K562 (cell line): ENCODE measurements around the gene DNAH10. TPM values are rescaled to one million over a fixed set of nuclear protein-coding genes. Genes with fewer than 3 reads are reported as not detected.
A peak's percentile ranks its signal among the peaks of the same experiment; 100 is the strongest.
"Not testable (repeated sequence)": the region's sequence is repeated elsewhere in the genome, so short reads cannot be mapped to it uniquely, and the experiment has no call there.

Experiments
- ATAC-seq: fragments of 200-7000 bp; cut with Tn5 transposase; 3 replicates; pipeline ENCODE4 v1.9.1; 2020; ENCODE audit warnings: moderate library complexity
- BruUV-seq: library from RNA; stranded (reverse); fragments of 400-500 nt; replicated peaks from 2 replicates; lab custom pipeline; 2021; lab: Mats Ljungman, UMichigan
- CTCF ChIA-PET: fragments of 300-600 bp; formaldehyde crosslinking; extraction: SDS; loops from one replicate; lab custom pipeline; 2021; ENCODE audit warnings: low intra/inter-chr PET ratio; lab: Yijun Ruan, JAX
- POLR2A ChIA-PET: fragments of 300-600, 350-650 bp; sonication (Branson Sonifier 250); formaldehyde crosslinking; extraction: SDS; loops from one replicate; lab custom pipeline; 2021; ENCODE audit warnings: antibody characterized with exemption, inconsistent platforms; lab: Yijun Ruan, JAX
- DNase-seq, 4 experiments: peaks; one replicate each; pipeline versions ENCODE4 v3.0.0 to v3.0.0-alpha.2; 2011 to 2018; ENCODE audit warnings: low spot score in 3 of 4, mixed read lengths in 3 of 4; ENCODE audit errors: extremely low read depth in 1 of 4
- FAIRE-seq: peaks from 2 replicates; lab custom pipeline; 2011; peaks lifted over from hg19 to GRCh38; lab: Jason Lieb, UNC
- H2AFZ ChIP-seq: 2 replicates; pipeline ENCODE4 v1.6.0; 2011; ENCODE audit warnings: low read depth, low read length, control low read depth, inconsistent platforms
- H3K27ac ChIP-seq: fragments of 200-600 bp; 3 replicates; pipeline ENCODE4 v1.8.0; 2011; ENCODE audit warnings: low read depth, mild to moderate bottlenecking, control low read depth, inconsistent platforms, low read length, moderate library complexity, mixed read lengths; ENCODE audit errors: extremely low read depth
- H3K27me3 ChIP-seq, 2 experiments: fragments of 300-600 bp in 1 of 2; 2 replicates in 1 of 2; 3 replicates in 1 of 2; pipeline versions ENCODE4 v1.6.0 to v1.8.0; 2011; ENCODE audit warnings: inconsistent platforms in 2 of 2, low read length in 2 of 2, mild to moderate bottlenecking in 1 of 2, mixed read lengths in 1 of 2, moderate library complexity in 1 of 2; ENCODE audit not compliant: control insufficient read depth in 2 of 2, insufficient read depth in 2 of 2
- H3K36me3 ChIP-seq: fragments of 300-600 bp; 3 replicates; pipeline ENCODE4 v1.8.0; 2011; ENCODE audit warnings: mild to moderate bottlenecking, low read length, inconsistent platforms; ENCODE audit not compliant: control insufficient read depth, insufficient read depth
- H3K4me1 ChIP-seq, 2 experiments: fragments of 200-600 bp in 1 of 2; replicated peaks in 1 of 2; 2 replicates in 1 of 2; 3 replicates in 1 of 2; pipeline versions ENCODE4 v1.5.1 to v1.8.0; 2011; ENCODE audit warnings: inconsistent platforms in 2 of 2, low read length in 2 of 2, mild to moderate bottlenecking in 1 of 2, mixed read lengths in 1 of 2, moderate library complexity in 1 of 2; ENCODE audit not compliant: control insufficient read depth in 2 of 2, insufficient read depth in 2 of 2
- H3K4me2 ChIP-seq: 2 replicates; pipeline ENCODE4 v1.6.1; 2011; ENCODE audit warnings: low read length, control low read depth, inconsistent platforms, mixed read lengths; ENCODE audit not compliant: insufficient read depth
- H3K4me3 ChIP-seq: fragments of 200-600 bp; sonication (generic), shearing (Covaris generic); 2 replicates; pipeline ENCODE4 v1.5.1; 2016; ENCODE audit warnings: control low read depth, inconsistent platforms
- H3K79me2 ChIP-seq: fragments of 200-600 bp; 3 replicates; pipeline ENCODE4 v1.8.0; 2011; ENCODE audit warnings: low read length, inconsistent platforms; ENCODE audit not compliant: control insufficient read depth, insufficient read depth
- H3K9ac ChIP-seq, 2 experiments: 2 replicates each; pipeline versions ENCODE4 v1.6.0 to v1.6.1; 2011; ENCODE audit warnings: low read depth in 2 of 2, low read length in 2 of 2, control low read depth in 1 of 2, inconsistent platforms in 1 of 2, mild to moderate bottlenecking in 1 of 2, mixed read lengths in 1 of 2; ENCODE audit not compliant: insufficient read depth in 1 of 2
- H3K9me1 ChIP-seq: one replicate; pipeline ENCODE4 v1.6.0; 2011; ENCODE audit warnings: inconsistent platforms, mild to moderate bottlenecking, low read length, moderate library complexity; ENCODE audit not compliant: control insufficient read depth, insufficient read depth
- H3K9me3 ChIP-seq: replicated peaks from 2 replicates; pipeline ENCODE4 v1.5.1; 2011; ENCODE audit warnings: low read depth, low read length, inconsistent platforms; ENCODE audit not compliant: control insufficient read depth, insufficient read depth
- H4K20me1 ChIP-seq: replicated peaks from 2 replicates; pipeline ENCODE4 v1.6.1; 2011; ENCODE audit warnings: low read length, inconsistent platforms, mixed read lengths; ENCODE audit not compliant: control insufficient read depth, insufficient read depth
- BCOR ChIP-seq: fragments of 450-650 bp; IDR thresholded peaks from 2 replicates; pipeline ENCODE4 v1.6.1; 2016
- ESRRB ChIP-seq: fragments of 250-450 bp; sonication (Bioruptor Pico); IDR thresholded peaks from 2 replicates; pipeline ENCODE4 v1.5.0; 2020; ENCODE audit warnings: mild to moderate bottlenecking, moderate library complexity, borderline replicate concordance
- RBM25 ChIP-seq: fragments of 200-400 bp; formaldehyde crosslinking; IDR thresholded peaks from 2 replicates; pipeline ENCODE4 v1.6.1; 2018; ENCODE audit warnings: low read length, low read depth, moderate library complexity; ENCODE audit not compliant: severe bottlenecking
- WGBS: fragments of 100-300 bp; shearing (Covaris generic); methylation state at CpG from one replicate; pipeline ENCODE4 v1.1.6; 2016; ENCODE audit warnings: low coverage, mixed read lengths; ENCODE audit not compliant: insufficient coverage; ENCODE audit errors: missing lambda C conversion rate; 5-methylcytosine and 5-hydroxymethylcytosine counted together
- in situ Hi-C: fragments of 300-500 bp; cut with MboI; formaldehyde crosslinking; loops from 4 replicates; pipeline ENCODE4 v1.15.0; 2018; ENCODE audit warnings: inconsistent platforms, mixed read lengths
- intact Hi-C: fragments of 100-400 bp; cut with micrococcal nuclease; formaldehyde crosslinking; loops from 2 replicates; pipeline ENCODE4 v1.14.2; 2022
- polyA plus RNA-seq, 8 experiments: library from polyadenylated mRNA; depleted of rRNA in 4 of 8; stranded (reverse) in 5 of 8; unstranded in 3 of 8; fragments of >200 nt; fragmentation: Nextera tagmentation in 2 of 8; fragmentation: Illumina TruSeq in 1 of 8; extraction: Ambion mirVana in 2 of 8; extraction: Trizol in 1 of 8; gene quantifications; 2 replicates each; pipeline versions ENCODE4 v1.2.1 to v1.2.3, GENCODE V29; 2011 to 2014; ENCODE audit warnings: inconsistent platforms in 1 of 8, missing spikeins in 1 of 8
- total RNA-seq, 7 experiments: library from RNA; depleted of rRNA in 6 of 7; stranded (reverse); fragments of >200 nt in 6 of 7; fragmentation: Illumina TruSeq in 2 of 7; extraction: Trizol in 2 of 7; gene quantifications; 2 replicates each; pipeline versions ENCODE4 v1.2.1 to v1.2.3, GENCODE V29; 2011 to 2021; ENCODE audit warnings: low replicate concordance in 1 of 7
- TF ChIP-seq, protein P1 (sequence below): fragments of 450-650 bp; IDR thresholded peaks from 2 replicates; pipeline ENCODE4 v1.6.1; 2018; ENCODE audit not compliant: partially characterized antibody

Gene DNAH10
- total and polyA plus RNA-seq, 9 of the 15 experiments (the other 6 are each of a cell fraction or from before 2014, with no cell fraction given): 0.01 to 0.06 (median 0.04) TPM; not detected in 1

DNA sequence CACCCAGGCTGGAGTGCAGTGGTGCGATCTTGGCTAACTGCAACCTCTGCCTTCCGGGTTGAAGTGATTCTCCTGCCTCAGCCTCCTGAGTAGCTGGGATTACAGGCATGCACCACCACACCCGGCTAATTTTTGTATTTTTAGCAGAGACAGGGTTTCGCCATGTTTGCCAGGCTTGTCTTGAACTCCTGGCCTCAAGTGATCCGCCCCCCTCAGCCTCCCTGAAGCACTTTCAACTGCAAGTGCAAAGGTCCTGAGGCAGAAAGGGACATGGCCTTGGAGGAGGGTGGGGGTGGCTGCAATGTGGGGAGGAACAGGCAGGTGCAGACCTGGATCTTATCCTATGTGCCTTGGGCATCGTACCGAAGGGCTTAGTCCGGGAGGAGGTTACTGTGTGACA lies 27.3 kb downstream of the DNAH10 start:
- H3K9me1 ChIP-seq, H3K79me2 ChIP-seq, in situ Hi-C loops, H3K4me2 ChIP-seq, H3K36me3 ChIP-seq, H3K4me1 ChIP-seq, H4K20me1 ChIP-seq, H3K4me3 ChIP-seq, H3K27ac ChIP-seq, BruUV-seq, H3K9ac ChIP-seq, FAIRE-seq, intact Hi-C loops, DNase-seq, H3K27me3 ChIP-seq, H3K9me3 ChIP-seq, CTCF ChIA-PET, H2AFZ ChIP-seq, ATAC-seq: not testable (repeated sequence)
- TF ChIP-seq BCOR (peak; percentile 45; the same call in 1 of the 2 replicates), RBM25 (peak; percentile 33)
- POLR2A ChIA-PET: interaction anchor here (1.0 kb wide), 1 partner anchor 9 kb away, joined by 3 read pairs; no protein-coding TSS in a partner anchor
- 22% methylated on average over 8 of the region's 8 CpGs for WGBS

DNA sequence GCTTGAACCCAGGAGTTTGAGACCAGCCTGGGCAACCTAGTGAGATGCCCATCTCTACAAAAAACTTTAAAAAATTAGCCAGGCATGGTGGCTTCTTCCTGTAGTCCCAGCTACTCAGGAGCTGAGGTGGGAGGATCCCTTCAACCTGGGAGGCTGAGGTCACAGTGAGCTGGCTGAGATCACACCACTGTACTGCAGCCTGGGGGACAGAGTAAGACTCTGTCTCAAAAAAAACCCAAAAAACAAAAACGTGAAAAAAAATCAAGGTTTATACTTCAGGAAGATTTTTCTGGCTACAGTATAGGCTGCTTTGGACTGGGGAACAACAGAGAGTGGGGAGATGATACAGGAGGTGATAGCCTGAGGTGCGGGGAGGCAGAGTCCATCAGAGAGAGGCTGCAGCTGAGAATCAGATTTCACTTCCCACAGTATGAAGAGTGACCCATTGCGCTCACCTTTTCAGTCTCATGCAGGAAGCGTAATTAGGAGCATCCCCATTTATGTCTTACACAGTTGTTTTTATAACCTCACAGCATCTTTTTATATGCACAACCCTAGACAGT lies 28.9 kb downstream of the DNAH10 start:
- Histone ChIP-seq H3K36me3 (no peaks in the 10 kb centered on the region), H3K9me1 (no peaks in the 10 kb centered on the region), H4K20me1 (no peaks in the 10 kb centered on the region), H3K79me2 (no peaks in the 10 kb centered on the region), H3K9me3 (no peaks in the 10 kb centered on the region), H3K4me1 (peaks cover 0 to 7% of the 10 kb centered on the region in 2 experiments; a peak in 2 of 5 replicates), H3K27me3 (peaks cover 0 to 1% of the 10 kb centered on the region in 2 experiments; a peak in 1 of 5 replicates), H3K4me2 (no peak overlapping the region), H3K9ac (peak overlapping the region in 1 of 2 experiments; percentile 23; a peak in 1 of 4 replicates), H3K27ac (no peak overlapping the region), H2AFZ (no peak overlapping the region), H3K4me3 (no peak overlapping the region)
- peak; percentile 44 for FAIRE-seq
- in situ Hi-C loops: no loop called here
- CTCF ChIA-PET: no interaction called here
- DNase-seq: no peak
- POLR2A ChIA-PET: interaction anchor here (0.7 to 1.1 kb wide), 3 partner anchors 24 to 446 kb away, joined by 3 to 5 read pairs (median 3); no protein-coding TSS in a partner anchor
- ATAC-seq: peak; percentile 72
- intact Hi-C loops: no loop called here
- BruUV-seq: no TSS peak
- TF ChIP-seq ESRRB (CRISPR knock-in tag): no peak
- TF ChIP-seq, protein P1, sequence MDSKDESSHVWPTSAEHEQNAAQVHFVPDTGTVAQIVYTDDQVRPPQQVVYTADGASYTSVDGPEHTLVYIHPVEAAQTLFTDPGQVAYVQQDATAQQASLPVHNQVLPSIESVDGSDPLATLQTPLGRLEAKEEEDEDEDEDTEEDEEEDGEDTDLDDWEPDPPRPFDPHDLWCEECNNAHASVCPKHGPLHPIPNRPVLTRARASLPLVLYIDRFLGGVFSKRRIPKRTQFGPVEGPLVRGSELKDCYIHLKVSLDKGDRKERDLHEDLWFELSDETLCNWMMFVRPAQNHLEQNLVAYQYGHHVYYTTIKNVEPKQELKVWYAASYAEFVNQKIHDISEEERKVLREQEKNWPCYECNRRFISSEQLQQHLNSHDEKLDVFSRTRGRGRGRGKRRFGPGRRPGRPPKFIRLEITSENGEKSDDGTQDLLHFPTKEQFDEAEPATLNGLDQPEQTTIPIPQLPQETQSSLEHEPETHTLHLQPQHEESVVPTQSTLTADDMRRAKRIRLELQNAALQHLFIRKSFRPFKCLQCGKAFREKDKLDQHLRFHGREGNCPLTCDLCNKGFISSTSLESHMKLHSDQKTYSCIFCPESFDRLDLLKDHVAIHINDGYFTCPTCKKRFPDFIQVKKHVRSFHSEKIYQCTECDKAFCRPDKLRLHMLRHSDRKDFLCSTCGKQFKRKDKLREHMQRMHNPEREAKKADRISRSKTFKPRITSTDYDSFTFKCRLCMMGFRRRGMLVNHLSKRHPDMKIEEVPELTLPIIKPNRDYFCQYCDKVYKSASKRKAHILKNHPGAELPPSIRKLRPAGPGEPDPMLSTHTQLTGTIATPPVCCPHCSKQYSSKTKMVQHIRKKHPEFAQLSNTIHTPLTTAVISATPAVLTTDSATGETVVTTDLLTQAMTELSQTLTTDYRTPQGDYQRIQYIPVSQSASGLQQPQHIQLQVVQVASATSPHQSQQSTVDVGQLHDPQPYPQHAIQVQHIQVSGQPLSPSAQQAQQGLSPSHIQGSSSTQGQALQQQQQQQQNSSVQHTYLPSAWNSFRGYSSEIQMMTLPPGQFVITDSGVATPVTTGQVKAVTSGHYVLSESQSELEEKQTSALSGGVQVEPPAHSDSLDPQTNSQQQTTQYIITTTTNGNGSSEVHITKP: peak; percentile 30
- 14% methylated on average over 4 of the region's 4 CpGs for WGBS
